Liver (tissue), 3 donors: ENCODE measurements around the gene CFAP47.

Source experiments
- FOXA1 ChIP-seq: IDR thresholded peaks from 2 replicates; pipeline ENCODE4 v1.6.1; 2016; ENCODE audit warnings: antibody characterized with exemption
- HNF4A ChIP-seq, 2 donors: conservative IDR thresholded peaks; 2 replicates each; pipeline ENCODE4 v1.6.1; 2016; ENCODE audit warnings: antibody characterized with exemption in 2 of 2, mild to moderate bottlenecking in 2 of 2
- NR2F2 ChIP-seq: IDR thresholded peaks from 2 replicates; pipeline ENCODE4 v1.6.1; 2016; ENCODE audit warnings: antibody characterized with exemption
- REST ChIP-seq: IDR thresholded peaks from 2 replicates; pipeline ENCODE4 v1.6.1; 2016; ENCODE audit warnings: antibody characterized with exemption, mild to moderate bottlenecking
- SP1 ChIP-seq: IDR thresholded peaks from 2 replicates; pipeline ENCODE4 v1.6.1; 2018; ENCODE audit warnings: antibody characterized with exemption, mild to moderate bottlenecking
- YY1 ChIP-seq: IDR thresholded peaks from 2 replicates; pipeline ENCODE4 v1.6.1; 2016; ENCODE audit warnings: antibody characterized with exemption, mild to moderate bottlenecking
- TF ChIP-seq, protein P1 (sequence below): fragments of 150-350 bp; IDR thresholded peaks from 2 replicates; pipeline ENCODE4 v1.5.1; 2017; ENCODE audit warnings: improper control_type of control experiment, low read depth, low read length; ENCODE audit not compliant: missing input control
- donor health status: healthy.
- donor health status: healthy.

DNA sequence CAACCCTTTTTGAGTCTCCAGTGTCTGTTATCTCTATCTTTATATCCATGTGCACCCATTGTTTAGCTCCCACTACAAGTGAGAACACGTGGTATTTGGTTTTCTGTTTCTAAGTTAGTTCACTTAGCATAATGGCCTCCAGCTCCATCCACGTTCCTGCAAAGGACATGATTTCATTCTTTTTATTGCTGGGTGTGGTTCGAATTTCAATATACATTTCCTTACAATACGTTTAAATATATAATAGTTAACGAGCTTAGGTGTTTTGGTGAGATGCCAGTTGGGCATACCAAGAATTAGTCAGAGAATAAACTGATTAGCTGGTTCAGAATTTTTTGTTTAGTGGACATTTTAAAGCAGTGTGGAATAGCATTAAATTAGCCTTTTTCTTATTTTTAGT is 196.7 kb downstream of the CFAP47 start:
- TF ChIP-seq, protein P1, sequence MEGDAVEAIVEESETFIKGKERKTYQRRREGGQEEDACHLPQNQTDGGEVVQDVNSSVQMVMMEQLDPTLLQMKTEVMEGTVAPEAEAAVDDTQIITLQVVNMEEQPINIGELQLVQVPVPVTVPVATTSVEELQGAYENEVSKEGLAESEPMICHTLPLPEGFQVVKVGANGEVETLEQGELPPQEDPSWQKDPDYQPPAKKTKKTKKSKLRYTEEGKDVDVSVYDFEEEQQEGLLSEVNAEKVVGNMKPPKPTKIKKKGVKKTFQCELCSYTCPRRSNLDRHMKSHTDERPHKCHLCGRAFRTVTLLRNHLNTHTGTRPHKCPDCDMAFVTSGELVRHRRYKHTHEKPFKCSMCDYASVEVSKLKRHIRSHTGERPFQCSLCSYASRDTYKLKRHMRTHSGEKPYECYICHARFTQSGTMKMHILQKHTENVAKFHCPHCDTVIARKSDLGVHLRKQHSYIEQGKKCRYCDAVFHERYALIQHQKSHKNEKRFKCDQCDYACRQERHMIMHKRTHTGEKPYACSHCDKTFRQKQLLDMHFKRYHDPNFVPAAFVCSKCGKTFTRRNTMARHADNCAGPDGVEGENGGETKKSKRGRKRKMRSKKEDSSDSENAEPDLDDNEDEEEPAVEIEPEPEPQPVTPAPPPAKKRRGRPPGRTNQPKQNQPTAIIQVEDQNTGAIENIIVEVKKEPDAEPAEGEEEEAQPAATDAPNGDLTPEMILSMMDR, result no peak
- no peak for TF ChIP-seq REST
- TF ChIP-seq SP1, result no peak
- TF ChIP-seq YY1, result no peak
- TF ChIP-seq HNF4A (conservative IDR thresholded peaks at IDR 0.05), result no peak
- no peak for TF ChIP-seq NR2F2
- no peak for TF ChIP-seq FOXA1
